Neural progenitor cell (in vitro differentiated cells): ENCODE measurements around the gene RNF11. TPM values are rescaled to one million over a fixed set of nuclear protein-coding genes. Genes with fewer than 3 reads are reported as not detected.

ENCODE experiments used
- DNase-seq: peaks from one replicate; pipeline ENCODE4 v3.0.0-alpha.2; 2016; ENCODE audit warnings: low spot score
- H2AFZ ChIP-seq: fragments of 200-600 bp; sonication (generic); replicated peaks from 2 replicates; pipeline ENCODE4 v1.6.1; 2016; ENCODE audit warnings: antibody characterized with exemption
- H3F3A ChIP-seq: fragments of 200-600 bp; sonication (generic); 2 replicates; pipeline ENCODE4 v1.6.1; 2016; ENCODE audit warnings: antibody characterized with exemption, low read depth
- H3K27ac ChIP-seq: fragments of 200-600 bp; sonication (generic); 2 replicates; pipeline ENCODE4 v1.5.1; 2016; ENCODE audit warnings: mild to moderate bottlenecking
- H3K27me3 ChIP-seq: fragments of 200-600 bp; sonication (generic); 2 replicates; pipeline ENCODE4 v1.6.1; 2016; ENCODE audit warnings: mild to moderate bottlenecking, moderate library complexity
- H3K36me3 ChIP-seq: fragments of 200-600 bp; sonication (generic); 2 replicates; pipeline ENCODE4 v1.5.1; 2016
- H3K4me1 ChIP-seq: fragments of 200-600 bp; sonication (generic); 2 replicates; pipeline ENCODE4 v1.6.1; 2016; ENCODE audit warnings: mixed run types
- H3K4me2 ChIP-seq: fragments of 200-600 bp; sonication (generic); 2 replicates; pipeline ENCODE4 v1.6.1; 2016
- H3K4me3 ChIP-seq: fragments of 200-600 bp; sonication (generic); 2 replicates; pipeline ENCODE4 v1.5.1; 2016
- H3K79me2 ChIP-seq: fragments of 200-600 bp; sonication (generic); 2 replicates; pipeline ENCODE4 v1.6.1; 2016; ENCODE audit warnings: low read depth
- H3K9ac ChIP-seq: fragments of 200-600 bp; sonication (generic); 2 replicates; pipeline ENCODE4 v1.6.1; 2016
- H3K9me3 ChIP-seq: fragments of 200-600 bp; sonication (generic); 2 replicates; pipeline ENCODE4 v1.5.1; 2016; ENCODE audit warnings: low read depth
- H4K20me1 ChIP-seq: fragments of 200-600 bp; sonication (generic); 2 replicates; pipeline ENCODE4 v1.6.1; 2016; ENCODE audit warnings: low read depth
- H3K27ac Mint-ChIP-seq: 3 replicates; pipeline ENCODE4 v1.8.0; 2021; ENCODE audit warnings: mixed read lengths
- H3K27me3 Mint-ChIP-seq: 2 replicates; pipeline ENCODE4 v1.8.0; 2022; ENCODE audit warnings: low read depth, mild to moderate bottlenecking, inconsistent platforms, moderate library complexity, mixed read lengths; ENCODE audit not compliant: insufficient read depth
- H3K36me3 Mint-ChIP-seq: 3 replicates; pipeline ENCODE4 v1.8.0; 2021; ENCODE audit warnings: mixed read lengths
- H3K4me1 Mint-ChIP-seq: 3 replicates; pipeline ENCODE4 v1.8.0; 2021; ENCODE audit warnings: mixed read lengths
- H3K4me3 Mint-ChIP-seq: 3 replicates; pipeline ENCODE4 v1.8.0; 2021; ENCODE audit warnings: mild to moderate bottlenecking, moderate library complexity, mixed read lengths
- H3K9me3 Mint-ChIP-seq: 3 replicates; pipeline ENCODE4 v1.8.0; 2020; ENCODE audit warnings: mixed read lengths
- EZH2 ChIP-seq: fragments of 200-600 bp; sonication (generic); IDR thresholded peaks from 2 replicates; pipeline ENCODE4 v1.6.1; 2017; ENCODE audit warnings: antibody characterized with exemption, mild to moderate bottlenecking, moderate library complexity
- EZH2phosphoT487 ChIP-seq: fragments of 200-600 bp; sonication (generic); IDR thresholded peaks from 2 replicates; pipeline ENCODE4 v1.6.1; 2017; ENCODE audit warnings: antibody characterized with exemption
- total RNA-seq: library from RNA; depleted of rRNA; stranded (reverse); fragments of >200 nt; gene quantifications from 2 replicates; pipeline ENCODE4 v1.2.3, GENCODE V29; 2015; ENCODE audit warnings: low replicate concordance
- TF ChIP-seq, protein P1 (sequence below): fragments of 200-600 bp; sonication (generic); IDR thresholded peaks from 2 replicates; pipeline ENCODE4 v1.5.1; 2017; ENCODE audit warnings: antibody characterized with exemption, mild to moderate bottlenecking

Gene RNF11
- total RNA-seq, 1 donor from 2014 or later: 108 TPM

DNA sequence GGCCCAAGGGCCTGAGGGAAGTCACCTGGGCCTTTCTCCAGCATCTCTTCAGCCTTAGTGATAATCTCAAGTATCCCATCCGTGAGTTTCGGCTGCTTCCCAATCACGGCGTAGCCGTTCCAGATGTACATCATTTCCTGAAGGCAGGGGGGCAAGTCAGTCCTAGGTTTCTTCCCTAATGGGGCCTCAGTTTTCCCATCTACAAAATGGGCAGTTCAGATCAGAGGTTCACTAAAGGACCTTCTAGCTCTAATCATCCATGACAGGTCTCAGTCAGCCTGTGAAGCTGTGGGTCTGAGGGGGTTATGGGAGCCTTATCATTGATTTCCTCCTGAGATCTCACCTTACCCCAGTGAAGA, 54.4 kb downstream of the RNF11 start:
- no peak overlapping the region for H2AFZ ChIP-seq
- H3K27me3 Mint-ChIP-seq: peaks cover 3% of the 10 kb centered on the region
- H3K9ac ChIP-seq: no peak overlapping the region
- no peaks in the 10 kb centered on the region for H3K36me3 ChIP-seq
- H4K20me1 ChIP-seq: no peaks in the 10 kb centered on the region
- H3K4me1 Mint-ChIP-seq: no peaks in the 10 kb centered on the region
- no peaks in the 10 kb centered on the region for H3K9me3 ChIP-seq
- H3F3A ChIP-seq: no peaks in the 10 kb centered on the region
- no peaks in the 10 kb centered on the region for H3K9me3 Mint-ChIP-seq
- TF ChIP-seq EZH2phosphoT487 (no peak), EZH2 (no peak)
- TF ChIP-seq, protein P1, sequence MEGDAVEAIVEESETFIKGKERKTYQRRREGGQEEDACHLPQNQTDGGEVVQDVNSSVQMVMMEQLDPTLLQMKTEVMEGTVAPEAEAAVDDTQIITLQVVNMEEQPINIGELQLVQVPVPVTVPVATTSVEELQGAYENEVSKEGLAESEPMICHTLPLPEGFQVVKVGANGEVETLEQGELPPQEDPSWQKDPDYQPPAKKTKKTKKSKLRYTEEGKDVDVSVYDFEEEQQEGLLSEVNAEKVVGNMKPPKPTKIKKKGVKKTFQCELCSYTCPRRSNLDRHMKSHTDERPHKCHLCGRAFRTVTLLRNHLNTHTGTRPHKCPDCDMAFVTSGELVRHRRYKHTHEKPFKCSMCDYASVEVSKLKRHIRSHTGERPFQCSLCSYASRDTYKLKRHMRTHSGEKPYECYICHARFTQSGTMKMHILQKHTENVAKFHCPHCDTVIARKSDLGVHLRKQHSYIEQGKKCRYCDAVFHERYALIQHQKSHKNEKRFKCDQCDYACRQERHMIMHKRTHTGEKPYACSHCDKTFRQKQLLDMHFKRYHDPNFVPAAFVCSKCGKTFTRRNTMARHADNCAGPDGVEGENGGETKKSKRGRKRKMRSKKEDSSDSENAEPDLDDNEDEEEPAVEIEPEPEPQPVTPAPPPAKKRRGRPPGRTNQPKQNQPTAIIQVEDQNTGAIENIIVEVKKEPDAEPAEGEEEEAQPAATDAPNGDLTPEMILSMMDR: no peak
- no peaks in the 10 kb centered on the region for H3K36me3 Mint-ChIP-seq
- no peak for DNase-seq
- H3K27me3 ChIP-seq: no peaks in the 10 kb centered on the region
- H3K4me3 ChIP-seq: no peak overlapping the region
- H3K79me2 ChIP-seq: no peaks in the 10 kb centered on the region
- no peak overlapping the region for H3K4me2 ChIP-seq
- no peak overlapping the region for H3K27ac Mint-ChIP-seq
- H3K27ac ChIP-seq: no peak overlapping the region
- no peaks in the 10 kb centered on the region for H3K4me1 ChIP-seq
- H3K4me3 Mint-ChIP-seq: no peak overlapping the region

GRCh38 chr1:51293898-51294515, 57.9 kb downstream of the RNF11 start:
- Histone ChIP-seq H3K36me3 (no peaks in the 10 kb centered on the region), H3K27ac (no peak overlapping the region), H3K27me3 (no peaks in the 10 kb centered on the region), H2AFZ (no peak overlapping the region), H3K4me2 (no peak overlapping the region), H3K79me2 (no peaks in the 10 kb centered on the region), H3K4me1 (no peaks in the 10 kb centered on the region), H3K4me3 (no peak overlapping the region), H4K20me1 (no peaks in the 10 kb centered on the region), H3F3A (no peaks in the 10 kb centered on the region), H3K9me3 (no peaks in the 10 kb centered on the region), H3K9ac (no peak overlapping the region)
- Mint-ChIP-seq H3K4me1 (peaks cover 3% of the 10 kb centered on the region), H3K27ac (peak overlapping the region; percentile 70), H3K27me3 (peaks cover 5% of the 10 kb centered on the region), H3K4me3 (peak overlapping the region; percentile 10), H3K36me3 (no peaks in the 10 kb centered on the region), H3K9me3 (no peaks in the 10 kb centered on the region)
- DNase-seq: no peak
- TF ChIP-seq, protein P1: no peak

DNA sequence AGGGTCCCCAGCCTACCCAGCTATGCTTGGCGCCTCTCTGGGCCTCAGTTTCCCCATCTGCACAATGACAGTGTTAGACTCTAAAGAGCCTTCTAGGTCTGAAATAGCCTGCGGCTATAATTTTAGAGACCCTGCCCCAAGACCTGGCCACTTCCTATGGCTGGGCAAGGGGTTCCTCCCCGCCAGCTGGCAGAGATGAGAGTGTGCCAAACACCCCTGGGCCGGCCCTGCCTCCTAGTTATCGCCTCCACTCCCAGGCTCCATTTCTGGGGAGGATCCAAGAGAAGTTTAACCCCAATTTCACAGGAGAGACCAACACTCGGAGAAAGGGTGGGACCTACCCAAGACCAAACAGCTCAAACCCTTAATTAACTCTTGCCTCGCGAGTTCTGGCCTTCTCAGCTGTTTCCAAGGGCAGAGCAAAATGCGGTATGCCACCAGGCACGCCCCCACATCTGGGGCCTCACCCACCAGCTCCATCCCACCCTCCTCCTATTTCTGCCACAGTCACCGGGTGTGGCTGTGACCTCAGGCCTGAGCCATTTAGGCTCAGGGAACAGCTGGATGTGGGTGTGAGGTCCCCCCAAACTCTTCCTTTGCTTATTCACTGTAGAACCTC, 58.6 kb downstream of the RNF11 start:
- no peak overlapping the region for H3K27ac ChIP-seq
- no peaks in the 10 kb centered on the region for H3F3A ChIP-seq
- H3K9ac ChIP-seq: no peak overlapping the region
- Mint-ChIP-seq H3K27ac (no peak overlapping the region), H3K9me3 (no peaks in the 10 kb centered on the region), H3K4me1 (peaks cover 3% of the 10 kb centered on the region), H3K27me3 (peaks cover 2% of the 10 kb centered on the region), H3K36me3 (no peaks in the 10 kb centered on the region), H3K4me3 (no peak overlapping the region)
- H3K9me3 ChIP-seq: no peaks in the 10 kb centered on the region
- no peak overlapping the region for H3K4me2 ChIP-seq
- no peak for DNase-seq
- no peak overlapping the region for H3K4me3 ChIP-seq
- H3K36me3 ChIP-seq: no peaks in the 10 kb centered on the region
- H3K4me1 ChIP-seq: no peaks in the 10 kb centered on the region
- H4K20me1 ChIP-seq: no peaks in the 10 kb centered on the region
- H3K79me2 ChIP-seq: no peaks in the 10 kb centered on the region
- H3K27me3 ChIP-seq: no peaks in the 10 kb centered on the region
- no peak overlapping the region for H2AFZ ChIP-seq
- TF ChIP-seq EZH2phosphoT487: no peak
- no peak for TF ChIP-seq EZH2
- TF ChIP-seq, protein P1: no peak
